Temporal lobe (tissue), 1 donor: ENCODE measurements around the gene CRISPLD2. TPM values are rescaled to one million over a fixed set of nuclear protein-coding genes. Genes with fewer than 3 reads are reported as not detected.

ENCODE experiments used
- total RNA-seq: library from RNA; depleted of rRNA; stranded (reverse); fragments of >200 nt; gene quantifications from one replicate; pipeline ENCODE4 v1.2.3, GENCODE V29; 2014

The CRISPLD2 gene
- total RNA-seq, 1 donor from 2014 or later = 2.2 TPM

Other genes with a start within 250 kb of the CRISPLD2 start
- 62.0 TPM for gene COTL1, start 201.9 kb upstream of the CRISPLD2 start, total RNA-seq
- gene KLHL36, start 171.5 kb upstream of the CRISPLD2 start, total RNA-seq = 47.0 TPM
- gene USP10, start 120.0 kb upstream of the CRISPLD2 start, total RNA-seq = 56.8 TPM
- gene ZDHHC7, start 191.6 kb downstream of the CRISPLD2 start, total RNA-seq = 16.7 TPM
- 42.0 TPM for gene KIAA0513, start 207.8 kb downstream of the CRISPLD2 start, total RNA-seq